HepG2 (cell line): ENCODE measurements around the gene CIAO2A.

Experiments used
- POLR2A ChIP-seq, 2 experiments: IDR thresholded peaks; 2 replicates each; pipeline ENCODE4 v1.6.1; 2011; ENCODE audit warnings: low read depth in 2 of 2, low read length in 2 of 2, mild to moderate bottlenecking in 1 of 2, moderate library complexity in 1 of 2; ENCODE audit not compliant: insufficient read depth in 1 of 2
- TAF1 ChIP-seq: sonication (generic); formaldehyde crosslinking; IDR thresholded peaks from 2 replicates; pipeline ENCODE4 v1.4.0; 2020; ENCODE audit warnings: missing genetic modification reagents
- ZNF510 ChIP-seq: sonication (generic); formaldehyde crosslinking; IDR thresholded peaks from 2 replicates; pipeline ENCODE4 v1.4.0; 2020; ENCODE audit warnings: low read depth, mild to moderate bottlenecking, missing genetic modification reagents
- TF ChIP-seq, protein P1 (sequence below): sonication (generic); formaldehyde crosslinking; IDR thresholded peaks from 2 replicates; pipeline ENCODE4 v1.4.0; 2020; ENCODE audit warnings: missing genetic modification reagents
- TF ChIP-seq, protein P2 (sequence below): sonication (generic); formaldehyde crosslinking; IDR thresholded peaks from 2 replicates; pipeline ENCODE4 v1.4.0; 2020; ENCODE audit warnings: missing genetic modification reagents

DNA sequence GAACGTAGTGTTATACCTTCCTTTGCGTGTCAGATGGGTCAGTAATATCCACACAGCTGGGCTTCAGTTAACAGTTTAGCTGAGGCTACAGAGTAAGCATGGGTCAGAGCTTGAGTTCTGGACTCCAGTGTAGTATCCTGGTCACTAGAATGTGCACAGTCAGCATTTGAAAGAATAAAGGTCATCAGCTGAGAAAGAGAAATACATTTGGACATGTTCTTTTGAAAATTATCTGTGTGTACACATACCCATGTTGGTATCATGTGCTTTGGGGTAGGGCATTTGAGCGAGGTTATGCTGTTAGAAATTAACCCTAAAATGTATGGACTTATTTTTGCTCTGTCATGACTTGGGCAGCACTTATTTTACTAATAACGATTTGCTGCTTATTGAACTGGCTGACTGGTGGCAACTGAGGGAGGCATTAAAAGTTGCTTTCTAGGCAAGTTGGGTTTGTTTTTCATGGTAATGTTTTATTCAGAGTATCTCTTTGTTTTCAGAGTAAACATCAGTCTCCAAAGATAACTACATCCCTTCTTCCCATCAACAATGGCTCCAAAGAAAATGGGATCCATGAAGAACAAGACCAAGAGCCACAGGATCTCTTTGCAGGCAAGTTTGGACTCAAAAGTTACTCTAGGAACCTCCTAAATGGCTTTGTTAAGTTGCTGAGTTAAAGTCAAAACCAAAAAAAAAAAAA is 18.6 kb upstream of the CIAO2A start:
- no peak for TF ChIP-seq ZNF510
- TF ChIP-seq, protein P1, sequence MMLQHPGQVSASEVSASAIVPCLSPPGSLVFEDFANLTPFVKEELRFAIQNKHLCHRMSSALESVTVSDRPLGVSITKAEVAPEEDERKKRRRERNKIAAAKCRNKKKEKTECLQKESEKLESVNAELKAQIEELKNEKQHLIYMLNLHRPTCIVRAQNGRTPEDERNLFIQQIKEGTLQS (CRISPR knock-in tag) = no peak
- TF ChIP-seq, protein P2, sequence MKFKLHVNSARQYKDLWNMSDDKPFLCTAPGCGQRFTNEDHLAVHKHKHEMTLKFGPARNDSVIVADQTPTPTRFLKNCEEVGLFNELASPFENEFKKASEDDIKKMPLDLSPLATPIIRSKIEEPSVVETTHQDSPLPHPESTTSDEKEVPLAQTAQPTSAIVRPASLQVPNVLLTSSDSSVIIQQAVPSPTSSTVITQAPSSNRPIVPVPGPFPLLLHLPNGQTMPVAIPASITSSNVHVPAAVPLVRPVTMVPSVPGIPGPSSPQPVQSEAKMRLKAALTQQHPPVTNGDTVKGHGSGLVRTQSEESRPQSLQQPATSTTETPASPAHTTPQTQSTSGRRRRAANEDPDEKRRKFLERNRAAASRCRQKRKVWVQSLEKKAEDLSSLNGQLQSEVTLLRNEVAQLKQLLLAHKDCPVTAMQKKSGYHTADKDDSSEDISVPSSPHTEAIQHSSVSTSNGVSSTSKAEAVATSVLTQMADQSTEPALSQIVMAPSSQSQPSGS (CRISPR knock-in tag) = no peak
- no peak for TF ChIP-seq POLR2A (IDR thresholded peaks at IDR 0.05; ENCODE audit: insufficient read depth in 1 of 2, low read depth in 2 of 2, low read length in 2 of 2)
- no peak for TF ChIP-seq TAF1 (CRISPR knock-in tag)
